Calu3 (cell line): Measurements from ENCODE around the gene LCMT2. TPM values are rescaled to one million over a fixed set of nuclear protein-coding genes. Genes with fewer than 3 reads are reported as not detected.

Experiments
- BruUV-seq: library from RNA; stranded (reverse); fragments of 400-500 nt; replicated peaks from 2 replicates; lab custom pipeline; 2021; lab: Mats Ljungman, UMichigan
- CTCF ChIA-PET: fragments of 300-600 bp; sonication (Branson Sonifier 250); formaldehyde crosslinking; loops from one replicate; lab custom pipeline; 2022; ENCODE audit warnings: antibody characterized with exemption; lab: Charles Lee
- DNase-seq: peaks from one replicate; pipeline ENCODE4 v3.0.0; 2022
- H3K27ac Mint-ChIP-seq: one replicate; pipeline ENCODE4 v1.8.0; 2022; ENCODE audit warnings: mixed read lengths; ENCODE audit not compliant: unreplicated experiment
- H3K27me3 Mint-ChIP-seq: one replicate; pipeline ENCODE4 v1.8.0; 2022; ENCODE audit warnings: mixed read lengths; ENCODE audit not compliant: unreplicated experiment
- H3K36me3 Mint-ChIP-seq: one replicate; pipeline ENCODE4 v1.8.0; 2022; ENCODE audit warnings: mild to moderate bottlenecking, moderate library complexity, mixed read lengths; ENCODE audit not compliant: insufficient read depth, unreplicated experiment
- H3K4me1 Mint-ChIP-seq: one replicate; pipeline ENCODE4 v1.8.0; 2022; ENCODE audit warnings: mild to moderate bottlenecking, low read depth, mixed read lengths; ENCODE audit not compliant: unreplicated experiment
- H3K4me3 Mint-ChIP-seq: one replicate; pipeline ENCODE4 v1.8.0; 2022; ENCODE audit warnings: mild to moderate bottlenecking, low read depth, moderate library complexity, mixed read lengths; ENCODE audit not compliant: unreplicated experiment
- H3K9me3 Mint-ChIP-seq: one replicate; pipeline ENCODE4 v1.8.0; 2022; ENCODE audit warnings: low read depth, mixed read lengths; ENCODE audit not compliant: unreplicated experiment
- intact Hi-C: fragments of 100-400 bp; cut with micrococcal nuclease; formaldehyde crosslinking; loops from one replicate; pipeline ENCODE4 v1.10.0; 2022; ENCODE audit not compliant: unreplicated experiment
- total RNA-seq: library from RNA; stranded (reverse); gene quantifications from 2 replicates; pipeline ENCODE4 v1.2.3, GENCODE V29; 2022
- TF ChIP-seq, protein P1 (sequence below): fragments of 200-600 bp; IDR thresholded peaks from one replicate; pipeline ENCODE4 v1.8.0; 2022; ENCODE audit warnings: antibody characterized with exemption; ENCODE audit not compliant: unreplicated experiment

LCMT2 gene
- total RNA-seq, 1 experiment from 2014 or later: 5.1 TPM

DNA sequence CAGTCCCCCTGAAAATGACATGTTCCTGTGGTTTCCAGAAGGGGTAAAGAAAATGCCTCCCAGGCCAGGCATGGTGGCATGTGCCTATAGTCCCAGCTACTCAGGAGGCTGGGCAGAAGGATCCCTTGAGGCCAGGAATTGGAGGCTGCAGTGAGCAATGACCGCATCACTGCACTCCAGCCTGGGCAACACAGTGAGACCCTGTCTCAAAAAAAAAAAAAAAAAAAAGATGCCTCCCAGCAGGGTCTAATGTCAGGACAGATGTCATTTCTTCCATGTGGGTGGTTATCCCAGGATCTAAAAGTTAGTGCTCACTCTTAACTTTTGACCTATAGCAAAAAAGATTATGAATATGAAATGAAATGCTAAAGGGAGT is 13.4 kb downstream of the LCMT2 start:
- BruUV-seq: no TSS peak
- H3K27me3 Mint-ChIP-seq: peaks cover 31% of the 10 kb centered on the region
- peaks cover 7% of the 10 kb centered on the region for H3K4me1 Mint-ChIP-seq
- CTCF ChIA-PET: interaction anchor here (0.6 kb wide), 1 partner anchor 1502 kb away, joined by 4 read pairs; no protein-coding TSS in a partner anchor
- H3K36me3 Mint-ChIP-seq: no peaks in the 10 kb centered on the region
- TF ChIP-seq, protein P1, sequence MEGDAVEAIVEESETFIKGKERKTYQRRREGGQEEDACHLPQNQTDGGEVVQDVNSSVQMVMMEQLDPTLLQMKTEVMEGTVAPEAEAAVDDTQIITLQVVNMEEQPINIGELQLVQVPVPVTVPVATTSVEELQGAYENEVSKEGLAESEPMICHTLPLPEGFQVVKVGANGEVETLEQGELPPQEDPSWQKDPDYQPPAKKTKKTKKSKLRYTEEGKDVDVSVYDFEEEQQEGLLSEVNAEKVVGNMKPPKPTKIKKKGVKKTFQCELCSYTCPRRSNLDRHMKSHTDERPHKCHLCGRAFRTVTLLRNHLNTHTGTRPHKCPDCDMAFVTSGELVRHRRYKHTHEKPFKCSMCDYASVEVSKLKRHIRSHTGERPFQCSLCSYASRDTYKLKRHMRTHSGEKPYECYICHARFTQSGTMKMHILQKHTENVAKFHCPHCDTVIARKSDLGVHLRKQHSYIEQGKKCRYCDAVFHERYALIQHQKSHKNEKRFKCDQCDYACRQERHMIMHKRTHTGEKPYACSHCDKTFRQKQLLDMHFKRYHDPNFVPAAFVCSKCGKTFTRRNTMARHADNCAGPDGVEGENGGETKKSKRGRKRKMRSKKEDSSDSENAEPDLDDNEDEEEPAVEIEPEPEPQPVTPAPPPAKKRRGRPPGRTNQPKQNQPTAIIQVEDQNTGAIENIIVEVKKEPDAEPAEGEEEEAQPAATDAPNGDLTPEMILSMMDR: no peak
- intact Hi-C loops: no loop called here
- no peaks in the 10 kb centered on the region for H3K9me3 Mint-ChIP-seq
- no peak for DNase-seq
- no peak overlapping the region for H3K4me3 Mint-ChIP-seq
- no peak overlapping the region for H3K27ac Mint-ChIP-seq

DNA sequence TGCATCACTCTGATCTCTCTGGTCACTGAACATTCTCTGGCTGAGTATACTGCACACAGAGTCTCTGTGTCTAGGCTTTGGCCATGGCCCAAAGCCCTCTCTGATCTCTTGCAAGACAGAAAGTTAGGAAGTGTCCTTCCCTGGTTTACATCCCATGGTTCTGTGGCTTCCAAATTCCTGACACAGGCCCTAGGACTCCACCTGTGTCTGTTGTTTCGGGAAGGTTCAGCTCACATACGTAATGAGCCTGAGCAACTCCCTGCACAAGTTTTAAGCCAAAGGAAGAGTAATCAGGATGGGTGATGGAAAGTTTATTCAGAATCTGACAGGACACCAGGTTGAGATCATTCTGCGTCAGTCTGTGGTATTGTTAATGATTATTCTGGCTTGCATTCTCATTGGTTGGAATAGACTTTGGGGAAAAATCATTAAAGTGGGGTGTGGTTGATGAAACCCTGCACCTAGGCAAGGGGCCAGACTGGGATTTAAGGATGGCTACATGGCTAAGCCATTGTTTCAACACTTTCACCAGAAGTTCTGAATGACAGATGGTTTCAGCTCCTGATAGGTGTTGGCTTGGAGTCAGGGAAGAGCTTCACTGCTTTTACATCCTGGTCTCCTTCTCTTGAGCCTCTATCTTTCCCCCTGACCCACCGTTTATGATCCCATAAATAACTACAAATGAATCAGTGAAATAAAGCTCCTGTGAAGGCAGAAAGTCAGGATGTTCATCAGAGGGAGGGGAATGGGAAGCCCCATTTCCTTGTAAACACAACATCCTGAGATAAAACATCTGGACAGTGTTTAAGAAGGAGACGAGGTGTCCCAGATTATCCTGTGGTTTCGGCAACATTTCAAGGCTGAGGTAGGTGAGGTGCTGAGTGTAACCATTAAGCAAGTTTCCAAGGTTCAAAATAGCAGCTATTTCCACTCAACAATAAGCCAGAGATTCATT is 14.1 kb downstream of the LCMT2 start:
- TF ChIP-seq, protein P1: no peak
- intact Hi-C loops: no loop called here
- Mint-ChIP-seq H3K9me3 (no peaks in the 10 kb centered on the region), H3K4me1 (peaks cover 7% of the 10 kb centered on the region), H3K4me3 (no peak overlapping the region), H3K36me3 (no peaks in the 10 kb centered on the region), H3K27me3 (peaks cover 31% of the 10 kb centered on the region), H3K27ac (no peak overlapping the region)
- no peak for DNase-seq
- BruUV-seq: no TSS peak
- CTCF ChIA-PET: interaction anchor here (0.6 kb wide), 1 partner anchor 1502 kb away, joined by 4 read pairs; no protein-coding TSS in a partner anchor

DNA sequence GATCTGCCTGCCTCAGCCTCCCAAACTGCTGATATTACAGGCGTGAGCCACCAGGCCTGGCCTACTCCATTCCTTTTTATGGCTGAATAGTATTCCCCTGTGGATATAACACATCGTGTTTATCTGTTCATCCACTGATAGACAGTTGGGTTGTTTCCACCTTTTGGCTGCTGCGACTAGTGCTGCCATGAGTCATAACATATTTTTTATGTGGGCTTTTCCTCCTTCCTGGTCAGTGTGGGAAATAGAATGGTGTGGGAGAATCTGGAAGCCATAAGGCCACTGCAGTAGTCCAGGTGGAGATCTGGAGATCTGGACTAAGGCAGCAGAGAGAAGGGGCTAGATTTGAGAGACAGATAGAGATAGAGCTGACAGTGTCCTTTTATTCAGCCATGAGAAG is 16.2 kb downstream of the LCMT2 start:
- BruUV-seq: no TSS peak
- Mint-ChIP-seq H3K4me3 (no peak overlapping the region), H3K27me3 (peaks cover 42% of the 10 kb centered on the region), H3K36me3 (no peaks in the 10 kb centered on the region), H3K27ac (peak overlapping the region; percentile 22), H3K9me3 (no peaks in the 10 kb centered on the region), H3K4me1 (peaks cover 7% of the 10 kb centered on the region)
- CTCF ChIA-PET: interaction anchor here (0.6 to 0.7 kb wide), 2 partner anchors 76 to 103 kb away, joined by 3 read pairs; no protein-coding TSS in a partner anchor
- DNase-seq: no peak
- TF ChIP-seq, protein P1: no peak
- intact Hi-C loops: no loop called here

DNA sequence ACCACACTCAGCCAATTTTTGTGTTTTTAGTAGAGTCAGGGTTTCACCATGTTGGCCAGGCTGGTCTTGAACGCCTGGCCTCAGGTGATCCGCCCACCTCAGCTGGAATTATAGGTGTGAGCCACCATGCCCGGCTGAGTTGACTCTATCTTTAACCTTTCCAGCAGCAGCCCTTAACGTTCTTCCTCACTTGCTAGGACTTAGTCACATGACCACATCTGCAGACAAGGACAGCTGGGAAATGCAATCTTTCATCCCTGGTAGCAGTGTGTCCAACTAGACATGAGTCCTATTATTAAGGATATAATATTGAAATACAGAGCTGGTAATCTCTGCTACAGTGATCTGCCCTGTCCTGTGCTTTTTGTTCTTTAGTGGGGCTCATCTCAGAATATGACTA is 18.0 kb downstream of the LCMT2 start:
- Mint-ChIP-seq H3K27me3 (peaks cover 60% of the 10 kb centered on the region), H3K4me1 (peaks cover 7% of the 10 kb centered on the region), H3K27ac (no peak overlapping the region), H3K4me3 (no peak overlapping the region), H3K9me3 (no peaks in the 10 kb centered on the region), H3K36me3 (no peaks in the 10 kb centered on the region)
- no peak for DNase-seq
- intact Hi-C loops: no loop called here
- TF ChIP-seq, protein P1: no peak
- CTCF ChIA-PET: no interaction called here
- no TSS peak for BruUV-seq
